ENCODE measurements around the gene HIRA. TPM values are rescaled to one million over a fixed set of nuclear protein-coding genes. Genes with fewer than 3 reads are reported as not detected.

The HIRA gene
- total RNA-seq, 3 donors from 2014 or later: 13.5 to 22.9 (median 18.4) TPM

GRCh38 chr22:19478045-19478900 is 46.7 kb upstream of the HIRA start:
- no peak for DNase-seq (ENCODE audit: low spot score in 2 of 2)
- no peaks in the 10 kb centered on the region for H3K36me3 ChIP-seq
- intact Hi-C loops (cut with DNase I; ENCODE audit: low total_unique reads): no loop called here
- peak overlapping the region; percentile 87 to 99 (median 93) for H3K4me3 ChIP-seq
- H3K4me1 ChIP-seq: peaks cover 5% of the 10 kb centered on the region in 2 donors
- peak overlapping the region; percentile 99 for H3K27ac ChIP-seq
- no peaks in the 10 kb centered on the region for H3K27me3 ChIP-seq
- TF ChIP-seq CTCF (IDR thresholded peaks at IDR 0.05) (no peak), POLR2A (IDR thresholded peaks at IDR 0.05) (no peak), POLR2AphosphoS5 (IDR thresholded peaks at IDR 0.05) (no peak)
- H3K9me3 ChIP-seq: no peaks in the 10 kb centered on the region

GRCh38 chr22:19477321-19478044 is 46.0 kb upstream of the HIRA start:
- Histone ChIP-seq H3K27me3 (no peaks in the 10 kb centered on the region), H3K27ac (no peak overlapping the region), H3K4me3 (peak overlapping the region; percentile 87 to 99 (median 93)), H3K9me3 (no peaks in the 10 kb centered on the region), H3K36me3 (no peaks in the 10 kb centered on the region), H3K4me1 (peaks cover 5% of the 10 kb centered on the region in 2 donors)
- no peak for DNase-seq (ENCODE audit: low spot score in 2 of 2)
- intact Hi-C loops (cut with DNase I; ENCODE audit: low total_unique reads): no loop called here
- TF ChIP-seq CTCF (IDR thresholded peaks at IDR 0.05) (no peak), POLR2AphosphoS5 (IDR thresholded peaks at IDR 0.05) (no peak), POLR2A (IDR thresholded peaks at IDR 0.05) (no peak)

- DNase-seq (ENCODE audit: low spot score in 2 of 2): no peak
- intact Hi-C loops (cut with DNase I; ENCODE audit: low total_unique reads): no loop called here
- Histone ChIP-seq H3K27ac (no peak overlapping the region), H3K4me3 (no peak overlapping the region), H3K36me3 (peaks cover 4% of the 10 kb centered on the region), H3K9me3 (no peaks in the 10 kb centered on the region), H3K27me3 (no peaks in the 10 kb centered on the region), H3K4me1 (peaks cover 5% of the 10 kb centered on the region in 2 donors)
- TF ChIP-seq POLR2AphosphoS5 (IDR thresholded peaks at IDR 0.05) (no peak), POLR2A (IDR thresholded peaks at IDR 0.05) (no peak), CTCF (IDR thresholded peaks at IDR 0.05) (no peak)
Observed at GRCh38 chr22:19476023-19476422, 44.5 kb upstream of the HIRA start.

- TF ChIP-seq CTCF (IDR thresholded peaks at IDR 0.05) (no peak), POLR2AphosphoS5 (IDR thresholded peaks at IDR 0.05) (no peak), POLR2A (IDR thresholded peaks at IDR 0.05) (no peak)
- Histone ChIP-seq H3K27me3 (no peaks in the 10 kb centered on the region), H3K9me3 (no peaks in the 10 kb centered on the region), H3K4me3 (no peak overlapping the region), H3K36me3 (peaks cover 15% of the 10 kb centered on the region), H3K4me1 (no peaks in the 10 kb centered on the region), H3K27ac (no peak overlapping the region)
- intact Hi-C loops (cut with DNase I; ENCODE audit: low total_unique reads): no loop called here
- no peak for DNase-seq (ENCODE audit: low spot score in 2 of 2)
Observed at GRCh38 chr22:19473578-19473977, 42.0 kb upstream of the HIRA start.

GRCh38 chr22:19472233-19472632 is 40.7 kb upstream of the HIRA start:
- intact Hi-C loops (cut with DNase I; ENCODE audit: low total_unique reads): no loop called here

More at GRCh38 chr22:19472233-19472632, 40.7 kb upstream of the HIRA start:
- Histone ChIP-seq H3K4me1 (no peaks in the 10 kb centered on the region), H3K9me3 (no peaks in the 10 kb centered on the region), H3K27ac (no peak overlapping the region), H3K36me3 (peaks cover 15% of the 10 kb centered on the region), H3K27me3 (no peaks in the 10 kb centered on the region), H3K4me3 (no peak overlapping the region)
- TF ChIP-seq POLR2AphosphoS5 (IDR thresholded peaks at IDR 0.05) (no peak), CTCF (IDR thresholded peaks at IDR 0.05) (no peak), POLR2A (IDR thresholded peaks at IDR 0.05) (no peak)
- no peak for DNase-seq (ENCODE audit: low spot score in 2 of 2)
